Activated naive CD4-positive, alpha-beta T cell treated with anti-CD3 and anti-CD28 coated beads for 36 hours (primary cell): ENCODE measurements around the gene FBXO10. TPM values are rescaled to one million over a fixed set of nuclear protein-coding genes. Genes with fewer than 3 reads are reported as not detected.
"Not testable (repeated sequence)": the region's sequence is repeated elsewhere in the genome, so short reads cannot be mapped to it uniquely, and the experiment has no call there.

Source experiments
- CTCF ChIA-PET: fragments of 350-600 bp; sonication (Branson Sonifier 250); formaldehyde crosslinking; loops from one replicate; lab custom pipeline; 2021; ENCODE audit warnings: antibody characterized with exemption; lab: Charles Lee
- DNase-seq: peaks from one replicate; pipeline ENCODE4 v3.0.0-alpha.2; 2020
- H3K27ac Mint-ChIP-seq: one replicate; pipeline ENCODE4 v1.8.0; 2021; ENCODE audit warnings: mild to moderate bottlenecking, mixed read lengths
- H3K27me3 Mint-ChIP-seq: one replicate; pipeline ENCODE4 v1.8.0; 2021; ENCODE audit warnings: low read depth, mixed read lengths
- H3K36me3 Mint-ChIP-seq: one replicate; pipeline ENCODE4 v1.8.0; 2021; ENCODE audit warnings: low read depth, mixed read lengths
- H3K4me1 Mint-ChIP-seq: one replicate; pipeline ENCODE4 v1.8.0; 2021; ENCODE audit warnings: low read depth, mixed read lengths
- H3K4me3 Mint-ChIP-seq: one replicate; pipeline ENCODE4 v1.8.0; 2021; ENCODE audit warnings: mild to moderate bottlenecking, moderate library complexity, mixed read lengths
- H3K9me3 Mint-ChIP-seq: one replicate; pipeline ENCODE4 v1.8.0; 2021; ENCODE audit warnings: mixed read lengths
- intact Hi-C: fragments of 100-400 bp; cut with micrococcal nuclease; formaldehyde crosslinking; loops from one replicate; pipeline ENCODE4 v1.15.1; 2023
- total RNA-seq, 2 experiments: library from RNA; stranded (reverse); gene quantifications; one replicate each; pipeline ENCODE4 v1.2.3, GENCODE V29; 2021

FBXO10 gene
- total RNA-seq, 2 experiments from 2014 or later = 1.0 to 1.1 TPM

DNA sequence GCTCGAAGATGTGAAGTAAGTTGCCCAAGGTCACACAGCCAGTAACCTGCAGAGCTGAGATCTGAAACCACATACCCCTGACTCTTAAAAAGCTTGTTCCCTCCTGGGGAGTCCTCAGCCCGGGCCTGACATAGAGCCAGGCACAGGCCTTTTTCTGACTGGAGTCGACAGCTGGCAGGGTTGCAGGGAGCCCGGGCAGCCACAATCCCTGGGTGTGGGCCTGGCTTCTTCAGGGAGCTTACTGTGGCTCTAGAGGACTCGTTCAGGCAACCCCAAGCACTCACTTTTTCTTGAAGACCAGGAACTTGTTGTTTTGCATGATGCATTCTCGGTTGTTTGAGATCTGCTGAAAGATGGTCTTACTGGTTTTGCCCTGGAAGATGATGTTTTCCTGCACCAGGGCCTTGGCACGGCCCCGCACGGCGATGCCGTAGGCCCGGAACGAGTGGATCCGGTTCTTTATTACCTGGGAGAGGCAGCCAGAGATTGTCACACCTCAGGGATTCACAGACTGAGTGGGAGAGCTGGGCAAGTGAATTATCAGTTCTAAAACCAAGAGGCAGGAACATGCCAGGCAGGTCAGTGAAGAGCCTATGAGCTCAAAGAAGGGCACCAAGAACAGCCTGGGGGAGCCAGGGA lies 60.4 kb downstream of the FBXO10 start:
- no peak for DNase-seq
- Mint-ChIP-seq H3K27me3 (no peaks in the 10 kb centered on the region), H3K4me3 (no peak overlapping the region), H3K27ac (no peak overlapping the region), H3K9me3 (no peaks in the 10 kb centered on the region), H3K36me3 (peaks cover 8% of the 10 kb centered on the region), H3K4me1 (no peaks in the 10 kb centered on the region)
- CTCF ChIA-PET = no interaction called here
- intact Hi-C loops = no loop called here

DNA sequence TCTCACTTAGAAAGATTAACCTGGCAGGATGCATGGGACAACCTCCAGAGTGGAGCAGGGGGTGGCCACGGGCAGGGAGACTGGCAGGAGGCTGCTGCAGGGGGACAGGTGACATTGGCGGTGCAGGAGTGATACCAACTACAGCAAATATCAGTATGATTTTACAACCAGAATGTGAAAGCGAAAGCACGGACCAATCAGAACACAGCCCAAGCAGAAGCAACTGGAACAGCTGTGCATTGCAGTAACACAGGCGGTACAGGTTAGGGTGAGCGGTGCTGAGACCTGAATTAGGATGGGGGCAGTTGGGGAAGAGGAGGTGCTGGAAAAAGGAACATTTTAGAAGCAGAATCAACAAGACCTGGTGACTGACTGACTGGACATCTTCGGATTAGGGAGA lies 61.2 kb downstream of the FBXO10 start:
- intact Hi-C loops = no loop called here
- Mint-ChIP-seq H3K27me3 (no peaks in the 10 kb centered on the region), H3K4me1 (no peaks in the 10 kb centered on the region), H3K27ac (no peak overlapping the region), H3K9me3 (no peaks in the 10 kb centered on the region), H3K4me3 (no peak overlapping the region), H3K36me3 (peaks cover 6% of the 10 kb centered on the region)
- DNase-seq = no peak
- CTCF ChIA-PET = no interaction called here

DNA sequence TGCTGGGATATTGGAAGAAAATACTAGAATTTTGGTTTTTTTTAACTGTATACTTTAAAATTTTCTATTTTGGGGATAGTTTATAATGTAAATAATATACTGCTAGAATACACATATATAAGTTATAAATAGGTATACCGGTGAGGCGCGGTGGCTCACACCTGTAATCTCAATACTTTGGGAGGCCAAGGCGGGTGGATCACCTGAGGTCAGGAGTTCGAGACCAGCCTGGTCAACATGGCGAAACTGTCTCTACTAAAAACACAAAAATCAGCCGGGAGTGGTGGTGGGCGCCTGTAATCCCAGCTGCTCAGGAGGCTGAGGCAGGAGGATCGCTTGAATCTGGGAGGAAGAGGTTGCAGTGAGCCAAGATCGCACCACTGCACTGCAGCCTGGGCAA lies 61.8 kb downstream of the FBXO10 start:
- H3K9me3 Mint-ChIP-seq, intact Hi-C loops, H3K4me3 Mint-ChIP-seq, H3K27me3 Mint-ChIP-seq, H3K27ac Mint-ChIP-seq, CTCF ChIA-PET, DNase-seq, H3K4me1 Mint-ChIP-seq, H3K36me3 Mint-ChIP-seq: not testable (repeated sequence)

DNA sequence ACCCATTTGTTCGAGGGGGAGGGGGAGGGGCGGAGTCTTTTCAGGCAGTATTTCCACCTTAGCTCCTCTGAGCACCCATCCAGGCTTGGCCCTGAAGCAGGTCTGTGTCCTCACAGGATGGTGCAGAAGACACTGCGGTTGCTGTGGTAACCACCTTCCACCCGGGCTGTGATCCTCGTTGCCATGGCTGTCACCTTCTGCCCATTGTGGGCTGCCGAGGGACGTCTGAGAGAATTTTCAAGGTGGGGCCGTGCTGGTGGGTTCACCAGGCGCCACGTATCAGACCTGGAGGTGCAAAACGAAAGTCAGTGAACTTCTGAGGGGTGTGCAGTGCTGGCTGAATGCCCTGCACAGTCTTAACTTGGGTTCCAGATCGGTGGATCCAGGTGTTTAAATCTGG lies 63.7 kb downstream of the FBXO10 start:
- intact Hi-C loops = no loop called here
- no peaks in the 10 kb centered on the region for H3K9me3 Mint-ChIP-seq
- no peak overlapping the region for H3K4me3 Mint-ChIP-seq
- no peaks in the 10 kb centered on the region for H3K4me1 Mint-ChIP-seq
- peaks cover 3% of the 10 kb centered on the region for H3K36me3 Mint-ChIP-seq
- no peak overlapping the region for H3K27ac Mint-ChIP-seq
- no peaks in the 10 kb centered on the region for H3K27me3 Mint-ChIP-seq
- CTCF ChIA-PET = no interaction called here
- DNase-seq = no peak

DNA sequence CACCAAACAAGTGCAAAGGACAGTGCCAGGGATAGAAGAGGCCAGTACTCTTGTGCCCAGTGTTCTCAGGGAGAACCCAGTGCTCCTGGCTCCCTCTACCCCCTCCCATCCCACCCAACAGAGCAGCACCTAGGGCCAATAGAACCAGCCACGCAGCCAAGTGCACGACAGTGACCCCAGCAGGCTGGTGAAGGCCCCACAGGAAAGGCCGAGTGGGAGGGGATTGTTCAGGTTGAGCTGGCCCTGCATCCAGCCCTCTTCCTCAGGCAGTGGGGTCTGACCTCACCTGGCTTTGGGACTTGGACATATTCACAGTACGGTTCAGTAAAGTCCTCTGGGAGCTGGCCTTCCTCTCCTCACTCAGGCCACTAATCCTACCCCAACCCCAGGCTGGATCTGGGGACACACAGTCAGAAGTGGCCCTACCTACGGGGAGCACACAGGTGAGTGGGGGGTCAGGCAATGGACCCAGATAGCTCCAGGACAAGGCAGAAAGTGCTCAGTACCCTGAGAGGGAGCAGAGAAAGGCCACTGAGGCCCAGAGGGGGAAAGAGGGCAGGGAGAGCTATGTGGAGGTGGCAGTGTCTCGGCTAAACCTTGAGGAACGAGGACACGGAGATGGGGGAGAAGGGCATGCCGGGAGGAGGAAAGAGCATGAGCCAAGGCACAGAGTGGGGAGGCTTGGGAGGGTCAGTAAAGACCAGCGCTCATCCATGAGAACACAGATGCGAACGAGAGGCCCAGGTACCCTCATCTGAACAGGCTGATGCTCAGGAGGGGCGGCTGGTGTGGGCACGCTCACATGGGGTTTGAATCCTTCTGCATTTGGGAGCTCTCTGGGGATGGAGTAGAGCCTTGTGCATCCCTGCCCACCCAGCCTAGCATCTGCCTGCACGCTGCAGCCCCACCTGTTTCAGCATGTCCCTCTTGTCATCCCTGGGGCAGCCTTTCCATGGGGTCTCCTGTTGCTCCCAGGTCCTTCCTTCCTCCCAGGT lies 64.9 kb downstream of the FBXO10 start:
- intact Hi-C loops = no loop called here
- no peak overlapping the region for H3K4me3 Mint-ChIP-seq
- H3K4me1 Mint-ChIP-seq = no peaks in the 10 kb centered on the region
- no peak for DNase-seq
- H3K36me3 Mint-ChIP-seq = peaks cover 8% of the 10 kb centered on the region
- CTCF ChIA-PET = no interaction called here
- H3K27ac Mint-ChIP-seq = no peak overlapping the region
- H3K9me3 Mint-ChIP-seq = no peaks in the 10 kb centered on the region
- H3K27me3 Mint-ChIP-seq = no peaks in the 10 kb centered on the region

DNA sequence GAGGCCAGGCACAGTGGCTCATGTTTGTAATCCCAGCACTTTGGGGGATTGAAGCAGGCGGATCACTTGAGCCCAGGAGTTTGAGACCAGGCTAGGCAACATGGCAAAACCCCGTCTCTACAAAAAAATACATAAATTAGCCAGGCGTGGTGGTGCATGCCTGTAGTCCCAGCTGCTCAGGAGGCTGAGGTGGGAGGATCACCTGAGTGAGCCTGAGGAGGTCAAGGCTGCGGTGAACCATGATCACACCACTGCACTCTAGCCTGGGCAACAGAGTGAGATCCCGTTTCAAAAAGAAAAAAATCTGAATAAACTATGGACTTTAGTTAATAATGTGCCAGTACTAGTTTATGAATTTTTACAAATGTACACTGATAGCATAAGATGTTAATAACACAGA lies 66.1 kb downstream of the FBXO10 start:
- intact Hi-C loops, H3K36me3 Mint-ChIP-seq, DNase-seq, H3K27ac Mint-ChIP-seq, H3K27me3 Mint-ChIP-seq, H3K9me3 Mint-ChIP-seq, H3K4me1 Mint-ChIP-seq, H3K4me3 Mint-ChIP-seq: not testable (repeated sequence)
- CTCF ChIA-PET = interaction anchor here (1.9 kb wide), 1 partner anchor 95 kb away, joined by 5 read pairs; no protein-coding TSS in a partner anchor

DNA sequence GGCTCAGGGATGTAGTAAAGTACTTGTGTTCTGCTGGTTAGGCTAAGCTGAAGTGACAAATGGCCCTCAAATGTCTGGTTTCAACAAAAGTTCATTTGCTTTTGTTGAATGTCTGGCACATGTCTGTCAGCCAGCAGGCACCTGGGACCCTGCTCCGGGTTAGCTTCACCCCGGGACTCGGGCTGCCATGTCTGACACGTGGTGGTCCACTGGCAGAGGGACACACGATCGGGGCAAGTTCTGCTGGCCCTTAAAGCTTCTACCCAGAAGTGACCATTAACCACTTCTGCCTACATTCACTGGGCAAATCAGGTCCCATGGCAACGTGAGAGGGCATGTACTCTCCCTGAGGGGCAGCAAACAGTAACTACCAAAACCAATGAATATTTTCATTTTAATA lies 66.6 kb downstream of the FBXO10 start:
- no peak for DNase-seq
- Mint-ChIP-seq H3K4me3 (no peak overlapping the region), H3K9me3 (no peaks in the 10 kb centered on the region), H3K27me3 (no peaks in the 10 kb centered on the region), H3K36me3 (peaks cover 10% of the 10 kb centered on the region), H3K4me1 (no peaks in the 10 kb centered on the region), H3K27ac (no peak overlapping the region)
- CTCF ChIA-PET = interaction anchor here (0.5 to 1.9 kb wide), 3 partner anchors 23 to 94 kb away, joined by 3 to 5 read pairs (median 3); no protein-coding TSS in a partner anchor
- intact Hi-C loops = no loop called here

DNA sequence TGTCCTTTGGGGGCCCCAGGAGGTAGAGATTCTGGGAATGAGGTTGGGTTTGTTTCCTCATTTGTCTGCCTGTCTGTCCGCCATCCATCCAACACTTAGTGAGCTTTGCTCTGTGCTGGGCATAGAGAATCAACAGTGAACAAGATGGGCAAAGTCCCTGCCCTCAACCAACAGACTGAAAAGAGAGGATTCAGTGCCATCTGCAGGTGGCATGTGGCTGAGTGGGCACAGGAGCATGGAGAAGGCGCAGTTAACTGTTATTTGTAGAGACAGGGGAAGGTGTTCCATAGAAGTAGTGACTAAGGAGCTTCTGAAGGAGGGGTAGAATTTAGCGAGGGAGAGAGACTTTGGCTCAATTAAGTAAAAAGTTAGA lies 67.4 kb downstream of the FBXO10 start:
- no peak for DNase-seq
- CTCF ChIA-PET = interaction anchor here (0.5 to 1.9 kb wide), 3 partner anchors 22 to 94 kb away, joined by 3 to 5 read pairs (median 3); no protein-coding TSS in a partner anchor
- no peaks in the 10 kb centered on the region for H3K27me3 Mint-ChIP-seq
- H3K27ac Mint-ChIP-seq = no peak overlapping the region
- no peak overlapping the region for H3K4me3 Mint-ChIP-seq
- H3K9me3 Mint-ChIP-seq = no peaks in the 10 kb centered on the region
- H3K4me1 Mint-ChIP-seq = no peaks in the 10 kb centered on the region
- intact Hi-C loops = no loop called here
- peaks cover 14% of the 10 kb centered on the region for H3K36me3 Mint-ChIP-seq

DNA sequence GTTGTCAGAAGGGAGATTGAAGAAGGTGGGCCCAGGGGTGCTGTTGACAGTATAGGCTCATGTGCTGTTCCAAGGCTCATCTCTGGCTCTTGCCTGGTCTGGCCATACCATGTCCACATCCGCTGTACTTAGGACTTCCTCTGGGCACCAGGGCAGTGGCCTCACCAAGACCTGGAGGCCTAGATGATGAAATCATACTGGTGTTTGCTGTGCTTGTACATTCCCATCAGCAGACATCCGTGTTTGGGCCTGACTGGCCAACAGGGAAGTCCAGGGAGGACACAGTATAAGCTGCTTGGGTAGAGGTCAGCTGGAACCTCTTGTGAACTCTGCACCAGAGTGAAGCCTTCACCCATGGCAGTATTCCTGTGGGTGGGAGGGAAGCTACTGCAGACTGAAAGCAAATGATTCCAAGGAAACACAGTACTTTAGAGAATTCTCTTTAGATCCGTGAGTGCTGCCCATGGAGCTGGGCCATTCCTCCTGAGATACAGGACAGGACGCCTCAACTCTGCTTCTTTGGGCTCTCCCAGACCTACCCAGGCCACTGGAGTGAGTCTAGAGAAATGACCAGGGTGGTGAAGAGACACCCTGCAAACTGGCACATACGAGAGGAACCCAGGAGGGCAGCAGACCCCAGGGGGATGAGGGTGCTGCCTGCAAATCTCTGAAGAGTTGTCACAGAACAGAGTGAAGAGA lies 67.9 kb downstream of the FBXO10 start:
- peak overlapping the region; percentile 27 for H3K27ac Mint-ChIP-seq
- peaks cover 20% of the 10 kb centered on the region for H3K36me3 Mint-ChIP-seq
- H3K4me1 Mint-ChIP-seq = peaks cover 2% of the 10 kb centered on the region
- CTCF ChIA-PET = interaction anchor here (0.6 kb wide), 1 partner anchor 635 kb away, joined by 3 read pairs; no protein-coding TSS in a partner anchor
- H3K4me3 Mint-ChIP-seq = no peak overlapping the region
- no peak for DNase-seq
- no peaks in the 10 kb centered on the region for H3K27me3 Mint-ChIP-seq
- intact Hi-C loops = no loop called here
- no peaks in the 10 kb centered on the region for H3K9me3 Mint-ChIP-seq

DNA sequence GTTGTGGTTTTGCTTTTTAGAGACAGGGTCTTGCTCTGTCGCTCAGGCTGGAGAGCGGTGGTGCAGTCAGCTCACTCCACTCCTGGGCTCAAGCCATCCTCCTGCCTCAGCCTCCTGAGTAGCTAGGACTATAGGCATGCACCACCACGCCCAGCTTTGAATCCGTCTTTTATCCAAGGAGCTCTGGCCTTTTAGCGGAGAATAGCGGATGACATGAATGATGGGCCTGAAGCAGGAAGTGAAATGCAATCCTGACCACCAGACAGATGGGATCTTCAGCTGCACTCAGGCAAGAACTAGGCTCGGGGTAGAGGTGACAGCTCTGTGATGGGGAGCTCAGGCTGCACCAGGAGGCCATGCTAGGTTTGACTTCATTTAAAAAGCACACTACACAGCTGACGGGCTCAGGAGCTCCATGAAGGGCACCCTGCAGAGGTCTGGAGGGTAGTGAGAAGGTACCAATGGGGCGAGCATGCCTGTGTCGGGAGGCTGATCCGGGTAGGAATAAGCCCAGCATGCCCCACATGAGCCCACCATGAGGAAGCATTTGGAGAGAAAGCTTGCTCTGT lies 68.5 kb downstream of the FBXO10 start:
- no peaks in the 10 kb centered on the region for H3K9me3 Mint-ChIP-seq
- no peak for DNase-seq
- H3K4me3 Mint-ChIP-seq = no peak overlapping the region
- intact Hi-C loops = no loop called here
- no peaks in the 10 kb centered on the region for H3K27me3 Mint-ChIP-seq
- peaks cover 2% of the 10 kb centered on the region for H3K4me1 Mint-ChIP-seq
- H3K27ac Mint-ChIP-seq = peak overlapping the region; percentile 27
- peaks cover 26% of the 10 kb centered on the region for H3K36me3 Mint-ChIP-seq
- CTCF ChIA-PET = interaction anchor here (0.6 to 0.9 kb wide), 2 partner anchors 24 to 635 kb away, joined by 3 to 4 read pairs; no protein-coding TSS in a partner anchor

DNA sequence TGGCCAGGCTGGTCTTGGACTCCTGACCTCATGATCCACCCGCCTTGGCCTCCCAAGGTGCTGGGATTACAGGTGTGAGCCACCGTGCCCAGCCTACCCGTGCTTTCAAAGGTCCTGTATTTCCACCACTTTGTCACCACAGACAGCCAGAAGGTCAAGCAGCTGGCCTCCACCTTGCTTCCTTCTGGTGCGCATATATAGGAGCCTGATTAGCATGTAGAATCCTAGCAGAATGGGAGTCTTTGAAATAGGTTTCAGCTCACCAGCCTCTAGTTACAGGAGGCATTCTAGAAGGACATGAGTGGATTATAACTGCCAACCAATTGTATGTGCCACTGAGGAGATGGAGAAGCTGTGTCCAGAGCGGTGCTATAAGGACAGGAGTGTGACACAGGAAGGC lies 71.6 kb downstream of the FBXO10 start:
- CTCF ChIA-PET = interaction anchor here (0.6 kb wide), 1 partner anchor 23 kb away, joined by 4 read pairs; no protein-coding TSS in a partner anchor

DNA sequence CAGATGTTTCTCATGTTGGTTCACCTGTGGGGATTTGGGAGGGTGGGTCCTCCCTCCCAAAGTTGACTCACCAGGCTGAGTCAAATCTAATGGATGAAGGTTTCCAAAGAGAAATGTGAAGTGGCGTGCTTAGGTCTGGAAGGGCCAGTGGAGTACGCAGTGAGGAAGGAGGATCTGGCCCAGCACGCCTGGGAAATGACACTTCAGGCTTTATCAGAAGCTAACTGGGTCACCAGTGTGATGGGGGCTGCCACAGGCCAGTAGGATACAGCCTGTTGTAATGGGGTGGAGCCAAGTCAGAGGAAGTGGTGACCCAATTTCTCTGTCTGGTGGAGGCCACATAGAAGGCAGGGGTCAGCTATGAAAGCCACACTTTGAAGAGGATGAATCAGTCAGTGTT lies 72.4 kb downstream of the FBXO10 start:
- Mint-ChIP-seq H3K27me3 (no peaks in the 10 kb centered on the region), H3K4me3 (no peak overlapping the region), H3K36me3 (peaks cover 44% of the 10 kb centered on the region), H3K27ac (peak overlapping the region; percentile 10), H3K4me1 (peaks cover 2% of the 10 kb centered on the region), H3K9me3 (no peaks in the 10 kb centered on the region)
- intact Hi-C loops = no loop called here
- DNase-seq = no peak
- CTCF ChIA-PET = no interaction called here

More for the DNA sequence above, 71.6 kb downstream of the FBXO10 start:
- DNase-seq = no peak
- H3K4me3 Mint-ChIP-seq = no peak overlapping the region
- H3K9me3 Mint-ChIP-seq = no peaks in the 10 kb centered on the region
- H3K27ac Mint-ChIP-seq = no peak overlapping the region
- intact Hi-C loops = no loop called here
- H3K36me3 Mint-ChIP-seq = peaks cover 41% of the 10 kb centered on the region
- no peaks in the 10 kb centered on the region for H3K27me3 Mint-ChIP-seq
- H3K4me1 Mint-ChIP-seq = peaks cover 2% of the 10 kb centered on the region
